H1 (cell line): ENCODE results near the gene PLD5. TPM values are rescaled to one million over a fixed set of nuclear protein-coding genes. Genes with fewer than 3 reads are reported as not detected.
"Not testable (repeated sequence)": the region's sequence is repeated elsewhere in the genome, so short reads cannot be mapped to it uniquely, and the experiment has no call there.

ENCODE experiments used
- CTCF ChIA-PET: fragments of 300-600 bp; sonication (Branson Sonifier 250); formaldehyde crosslinking; loops from one replicate; lab custom pipeline; 2021; ENCODE audit not compliant: partially characterized antibody; lab: Charles Lee
- POLR2A ChIA-PET: fragments of 300-600 bp; sonication (Branson Sonifier 250); formaldehyde crosslinking; loops from one replicate; lab custom pipeline; 2021; ENCODE audit warnings: inconsistent platforms; ENCODE audit not compliant: partially characterized antibody; lab: Charles Lee
- DNase-seq, 2 experiments: peaks; one replicate each; pipeline versions ENCODE4 v3.0.0 to v3.0.0-alpha.2; 2010 to 2022; ENCODE audit warnings: low spot score in 2 of 2, low read depth in 1 of 2, mixed read lengths in 1 of 2
- FAIRE-seq: peaks from 2 replicates; lab custom pipeline; 2011; peaks lifted over from hg19 to GRCh38; lab: Jason Lieb, UNC
- H2AFZ ChIP-seq: 2 replicates; pipeline ENCODE4 v1.8.1; 2012; ENCODE audit warnings: low read length, inconsistent platforms
- H2AK5ac ChIP-seq: 2 replicates; pipeline ENCODE4 v1.6.1; 2013; ENCODE audit warnings: low read depth, low read length
- H2BK120ac ChIP-seq: replicated peaks from 2 replicates; pipeline ENCODE3; 2013; ENCODE audit warnings: low read depth, low read length, inconsistent platforms
- H2BK12ac ChIP-seq: 2 replicates; pipeline ENCODE4 v1.6.1; 2013; ENCODE audit warnings: low read depth, low read length
- H2BK15ac ChIP-seq: 2 replicates; pipeline ENCODE4 v1.6.1; 2013; ENCODE audit warnings: low read length
- H2BK20ac ChIP-seq: 2 replicates; pipeline ENCODE4 v1.6.1; 2013; ENCODE audit warnings: low read length
- H2BK5ac ChIP-seq: 2 replicates; pipeline ENCODE4 v1.6.1; 2013; ENCODE audit warnings: low read depth, low read length
- H3K14ac ChIP-seq: 2 replicates; pipeline ENCODE4 v1.6.1; 2013; ENCODE audit warnings: inconsistent platforms; ENCODE audit not compliant: insufficient read length
- H3K18ac ChIP-seq: 2 replicates; pipeline ENCODE4 v1.6.1; 2013; ENCODE audit warnings: low read length; ENCODE audit errors: extremely low read depth
- H3K23ac ChIP-seq: 2 replicates; pipeline ENCODE4 v1.6.1; 2013; ENCODE audit warnings: inconsistent platforms; ENCODE audit not compliant: insufficient read length
- H3K23me2 ChIP-seq: 2 replicates; pipeline ENCODE4 v1.6.1; 2013; ENCODE audit warnings: low read depth, low read length
- H3K27ac ChIP-seq: 2 replicates; pipeline ENCODE4 v1.6.1; 2011; ENCODE audit warnings: low read depth, low read length, inconsistent platforms
- H3K27me3 ChIP-seq, 4 experiments: replicated peaks in 1 of 4; 1 replicate in 1 of 4; 2 replicates in 3 of 4; pipeline versions ENCODE4 v1.6.1 to v1.8.1; 2011 to 2013; ENCODE audit warnings: low read length in 3 of 4, mild to moderate bottlenecking in 3 of 4, inconsistent platforms in 2 of 4, mixed read lengths in 2 of 4, moderate library complexity in 1 of 4; ENCODE audit not compliant: control insufficient read depth in 3 of 4, insufficient read depth in 3 of 4; ENCODE audit errors: extremely low read depth in 1 of 4
- H3K36me3 ChIP-seq, 4 experiments: 2 replicates each; pipeline versions ENCODE4 v1.6.1 to v1.8.1; 2011 to 2013; ENCODE audit warnings: mild to moderate bottlenecking in 4 of 4, low read length in 3 of 4, moderate library complexity in 2 of 4, control low read depth in 1 of 4, inconsistent platforms in 1 of 4; ENCODE audit not compliant: insufficient read depth in 4 of 4, control insufficient read depth in 2 of 4
- H3K4ac ChIP-seq: replicated peaks from 2 replicates; pipeline ENCODE3; 2013; ENCODE audit warnings: low read length, low read depth, mixed read lengths, inconsistent platforms; ENCODE audit not compliant: insufficient read length
- H3K4me1 ChIP-seq, 4 experiments: replicated peaks in 1 of 4; 1 replicate in 1 of 4; 2 replicates in 3 of 4; pipeline versions ENCODE4 v1.6.1 to v1.8.1; 2011 to 2013; ENCODE audit warnings: low read length in 3 of 4, inconsistent platforms in 2 of 4, mixed read lengths in 1 of 4; ENCODE audit not compliant: insufficient read depth in 4 of 4, control insufficient read depth in 3 of 4
- H3K4me2 ChIP-seq, 2 experiments: 2 replicates each; pipeline versions ENCODE4 v1.6.1 to v1.8.1; 2011 to 2013; ENCODE audit warnings: low read depth in 2 of 2, low read length in 2 of 2, control low read depth in 1 of 2, inconsistent platforms in 1 of 2, mild to moderate bottlenecking in 1 of 2; ENCODE audit not compliant: insufficient read depth in 1 of 2
- H3K4me3 ChIP-seq, 4 experiments: fragments of 200-600, 300-600 bp in 1 of 4; sonication (generic), shearing (Covaris generic), sonication (Bioruptor Twin) in 1 of 4; 2 replicates each; pipeline versions ENCODE4 v1.5.1 to v1.8.1; 2011 to 2016; ENCODE audit warnings: low read length in 4 of 4, low read depth in 3 of 4, control low read depth in 2 of 4, inconsistent platforms in 2 of 4, mild to moderate bottlenecking in 2 of 4, mixed read lengths in 1 of 4, moderate library complexity in 1 of 4; ENCODE audit not compliant: insufficient read depth in 2 of 4; ENCODE audit errors: extremely low read depth in 1 of 4
- H3K56ac ChIP-seq: replicated peaks from 2 replicates; pipeline ENCODE3; 2013; ENCODE audit warnings: low read depth, mild to moderate bottlenecking, mixed read lengths, low read length, inconsistent platforms; ENCODE audit not compliant: insufficient read length
- H3K79me1 ChIP-seq: 2 replicates; pipeline ENCODE4 v1.6.1; 2013; ENCODE audit warnings: low read depth, low read length, control low read depth
- H3K79me2 ChIP-seq, 2 experiments: 2 replicates each; pipeline versions ENCODE4 v1.6.1 to v1.8.1; 2012 to 2013; ENCODE audit warnings: low read length in 2 of 2, mild to moderate bottlenecking in 2 of 2, inconsistent platforms in 1 of 2; ENCODE audit not compliant: insufficient read depth in 2 of 2, control insufficient read depth in 1 of 2
- H3K9ac ChIP-seq, 4 experiments: replicated peaks in 1 of 4; 1 replicate in 1 of 4; 2 replicates in 3 of 4; pipeline versions ENCODE4 v1.6.1 to v1.8.1; 2011 to 2013; ENCODE audit warnings: low read depth in 3 of 4, low read length in 3 of 4, control low read depth in 2 of 4, mild to moderate bottlenecking in 2 of 4, moderate library complexity in 2 of 4, inconsistent platforms in 1 of 4; ENCODE audit errors: extremely low read depth in 1 of 4
- H3K9me3 ChIP-seq, 2 experiments: 2 replicates each; pipeline versions ENCODE4 v1.6.1 to v1.8.1; 2012 to 2013; ENCODE audit warnings: mild to moderate bottlenecking in 2 of 2, moderate library complexity in 2 of 2, control low read depth in 1 of 2, inconsistent platforms in 1 of 2, low read depth in 1 of 2, low read length in 1 of 2, mixed read lengths in 1 of 2; ENCODE audit not compliant: insufficient read depth in 2 of 2
- H4K20me1 ChIP-seq, 2 experiments: replicated peaks in 1 of 2; 2 replicates each; pipeline versions ENCODE3 to v1.8.1; 2011 to 2013; ENCODE audit warnings: inconsistent platforms in 2 of 2, low read length in 2 of 2, mild to moderate bottlenecking in 1 of 2; ENCODE audit not compliant: insufficient read depth in 2 of 2, control insufficient read depth in 1 of 2
- H4K5ac ChIP-seq: 2 replicates; pipeline ENCODE4 v1.6.1; 2013; ENCODE audit warnings: low read length, low read depth, mixed read lengths, inconsistent platforms; ENCODE audit not compliant: insufficient read length
- H4K8ac ChIP-seq: 2 replicates; pipeline ENCODE4 v1.8.0; 2013; ENCODE audit warnings: mild to moderate bottlenecking, moderate library complexity, low read length, inconsistent platforms; ENCODE audit not compliant: insufficient read depth; ENCODE audit errors: extremely low read depth
- H4K91ac ChIP-seq: replicated peaks from 2 replicates; pipeline ENCODE3; 2013; ENCODE audit warnings: low read length, mixed read lengths, inconsistent platforms; ENCODE audit not compliant: insufficient read length
- WGBS, 2 experiments: shearing (Covaris generic) in 1 of 2; methylation state at CpG; one replicate each; pipeline versions ENCODE4 v1.1.6 to v1.1.7; 2013 to 2015; ENCODE audit warnings: low lambda C conversion rate in 2 of 2, mixed read lengths in 2 of 2, inconsistent platforms in 1 of 2, low coverage in 1 of 2, missing lambda C conversion rate in 1 of 2; ENCODE audit not compliant: insufficient replicate concordance in 2 of 2, insufficient coverage in 1 of 2, insufficient read length in 1 of 2; ENCODE audit errors: extremely low coverage in 1 of 2, missing lambda C conversion rate in 1 of 2; 5-methylcytosine and 5-hydroxymethylcytosine counted together
- polyA plus RNA-seq, 7 experiments: library from polyadenylated mRNA; depleted of rRNA in 3 of 7; stranded (reverse) in 5 of 7; unstranded in 2 of 7; fragments of >200 nt in 5 of 7; fragments of 200-250 nt in 2 of 7; gene quantifications; 1 replicate in 5 of 7; 2 replicates in 1 of 7; 4 replicates in 1 of 7; pipeline versions ENCODE4 v1.2.1 to v1.2.3, GENCODE V29; 2011 to 2013; ENCODE audit warnings: missing spikeins in 2 of 7, mixed read lengths in 2 of 7
- total RNA-seq: library from RNA; stranded (reverse); fragmentation: NEBNext Ultra II Directional; extraction: Animal tissue kit (Norgen Biotek cat#: 25700); gene quantifications from 2 replicates; pipeline ENCODE4 v1.2.1, GENCODE V29; 2021

PLD5 gene
- total and polyA plus RNA-seq, 2 of the 8 experiments (the other 6 are each of a cell fraction or from before 2014, with no cell fraction given), result 0.86 to 8.5 TPM

- H3K9ac ChIP-seq, H2BK12ac ChIP-seq, H2BK15ac ChIP-seq, H3K79me2 ChIP-seq, H3K14ac ChIP-seq, H2BK5ac ChIP-seq, H2AFZ ChIP-seq, H2BK20ac ChIP-seq, H3K9me3 ChIP-seq, H3K4ac ChIP-seq, H3K79me1 ChIP-seq, H3K4me3 ChIP-seq, H3K36me3 ChIP-seq, FAIRE-seq, POLR2A ChIA-PET, H4K8ac ChIP-seq, H3K23me2 ChIP-seq, H3K18ac ChIP-seq, H2BK120ac ChIP-seq, H4K5ac ChIP-seq, H3K27ac ChIP-seq, H2AK5ac ChIP-seq, H3K23ac ChIP-seq, DNase-seq, H3K4me1 ChIP-seq, H3K56ac ChIP-seq, H4K20me1 ChIP-seq, H4K91ac ChIP-seq, H3K4me2 ChIP-seq, H3K27me3 ChIP-seq: not testable (repeated sequence)
- CTCF ChIA-PET, result interaction anchor here (1.2 kb wide), 1 partner anchor 97 kb away, joined by 3 read pairs; no protein-coding TSS in a partner anchor
- WGBS, 2 experiments, result 81% methylated on average over 6 of the region's 7 CpGs; no CpG with 5 or more reads in 1 of the 2 experiments
These were observed 202.5 kb downstream of the PLD5 start for GRCh38 chr1:242321981-242322380.
